ENCODE measurements around the gene LUZP1.

- TF ChIP-seq POLR2AphosphoS5 (IDR thresholded peaks at IDR 0.05) (no peak), POLR2A (IDR thresholded peaks at IDR 0.05) (no peak), EP300 (IDR thresholded peaks at IDR 0.05) (no peak)
- TF ChIP-seq, protein P1, sequence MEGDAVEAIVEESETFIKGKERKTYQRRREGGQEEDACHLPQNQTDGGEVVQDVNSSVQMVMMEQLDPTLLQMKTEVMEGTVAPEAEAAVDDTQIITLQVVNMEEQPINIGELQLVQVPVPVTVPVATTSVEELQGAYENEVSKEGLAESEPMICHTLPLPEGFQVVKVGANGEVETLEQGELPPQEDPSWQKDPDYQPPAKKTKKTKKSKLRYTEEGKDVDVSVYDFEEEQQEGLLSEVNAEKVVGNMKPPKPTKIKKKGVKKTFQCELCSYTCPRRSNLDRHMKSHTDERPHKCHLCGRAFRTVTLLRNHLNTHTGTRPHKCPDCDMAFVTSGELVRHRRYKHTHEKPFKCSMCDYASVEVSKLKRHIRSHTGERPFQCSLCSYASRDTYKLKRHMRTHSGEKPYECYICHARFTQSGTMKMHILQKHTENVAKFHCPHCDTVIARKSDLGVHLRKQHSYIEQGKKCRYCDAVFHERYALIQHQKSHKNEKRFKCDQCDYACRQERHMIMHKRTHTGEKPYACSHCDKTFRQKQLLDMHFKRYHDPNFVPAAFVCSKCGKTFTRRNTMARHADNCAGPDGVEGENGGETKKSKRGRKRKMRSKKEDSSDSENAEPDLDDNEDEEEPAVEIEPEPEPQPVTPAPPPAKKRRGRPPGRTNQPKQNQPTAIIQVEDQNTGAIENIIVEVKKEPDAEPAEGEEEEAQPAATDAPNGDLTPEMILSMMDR (IDR thresholded peaks at IDR 0.05) = no peak
Observed at GRCh38 chr1:23129846-23130245, 38.8 kb downstream of the LUZP1 start.

Measured in gastroesophageal sphincter (tissue), 3 donors.